ENCODE data around the gene DNAAF9. TPM values are rescaled to one million over a fixed set of nuclear protein-coding genes. Genes with fewer than 3 reads are reported as not detected.

The DNAAF9 gene
- total and polyA plus RNA-seq, 2 donors (not counting 1 experiment from before 2014, with no cell fraction given): 2.6 to 7.7 TPM

DNA sequence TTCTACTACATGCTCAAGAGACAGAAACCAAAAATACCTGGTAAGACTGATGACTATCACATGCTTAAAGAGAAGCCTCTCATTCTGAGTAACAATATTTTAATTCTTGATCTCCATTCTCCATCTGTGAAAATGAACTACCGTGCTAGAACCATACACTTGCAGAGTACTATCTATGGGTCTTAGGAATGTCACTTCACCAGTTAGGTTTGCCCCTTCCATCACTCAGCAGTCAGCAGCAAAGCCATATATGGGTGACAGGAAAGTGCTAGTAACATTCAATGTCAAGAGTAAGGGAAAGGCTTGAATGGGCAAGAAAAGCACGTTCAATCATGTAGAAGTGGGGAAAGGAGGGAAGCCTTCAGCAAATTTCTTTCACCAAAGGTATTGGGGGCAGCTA, 2.3 kb downstream of the DNAAF9 start:
- intact Hi-C loops (cut with micrococcal nuclease): no loop called here
- Histone ChIP-seq H3K36me3 (replicated peaks in 1 of 2; ENCODE audit: control extremely low read depth in 1 of 2, control insufficient read depth in 1 of 2, extremely low read depth in 1 of 2, insufficient read depth in 2 of 2, low read length in 1 of 2) (no peaks in the 10 kb centered on the region), H3K4me2 (replicated peaks; ENCODE audit: low read depth, low read length, poor library complexity, severe bottlenecking) (no peak overlapping the region), H3K4me1 (ENCODE audit: control insufficient read depth in 2 of 2, insufficient read depth in 2 of 2, low read length in 2 of 2) (peaks cover 13 to 19% of the 10 kb centered on the region in 2 donors), H3K27ac (ENCODE audit: low read length in 2 of 2) (no peak overlapping the region), H4K20me1 (ENCODE audit: control insufficient read depth, insufficient read depth, low read length, poor library complexity, severe bottlenecking) (no peaks in the 10 kb centered on the region), H3K79me2 (ENCODE audit: control insufficient read depth, insufficient read depth, low read length) (no peaks in the 10 kb centered on the region), H3K27me3 (replicated peaks in 1 of 4; ENCODE audit: control extremely low read depth in 1 of 4, control insufficient read depth in 3 of 4, insufficient read depth in 4 of 4, low read length in 3 of 4) (no peaks in the 10 kb centered on the region), H3K4me3 (ENCODE audit: control extremely low read depth in 1 of 5, extremely low read depth in 1 of 5, insufficient read depth in 1 of 5, low read depth in 2 of 5, low read length in 4 of 5) (no peak overlapping the region), H3K9me3 (ENCODE audit: control extremely low read depth in 1 of 3, control insufficient read depth in 2 of 3, insufficient read depth in 1 of 3, low read length in 2 of 3) (no peaks in the 10 kb centered on the region), H3K9ac (ENCODE audit: low read length) (no peak overlapping the region), H2AFZ (ENCODE audit: insufficient read depth, low read depth, low read length, poor library complexity, severe bottlenecking) (no peak overlapping the region)
- TF ChIP-seq, protein P1, sequence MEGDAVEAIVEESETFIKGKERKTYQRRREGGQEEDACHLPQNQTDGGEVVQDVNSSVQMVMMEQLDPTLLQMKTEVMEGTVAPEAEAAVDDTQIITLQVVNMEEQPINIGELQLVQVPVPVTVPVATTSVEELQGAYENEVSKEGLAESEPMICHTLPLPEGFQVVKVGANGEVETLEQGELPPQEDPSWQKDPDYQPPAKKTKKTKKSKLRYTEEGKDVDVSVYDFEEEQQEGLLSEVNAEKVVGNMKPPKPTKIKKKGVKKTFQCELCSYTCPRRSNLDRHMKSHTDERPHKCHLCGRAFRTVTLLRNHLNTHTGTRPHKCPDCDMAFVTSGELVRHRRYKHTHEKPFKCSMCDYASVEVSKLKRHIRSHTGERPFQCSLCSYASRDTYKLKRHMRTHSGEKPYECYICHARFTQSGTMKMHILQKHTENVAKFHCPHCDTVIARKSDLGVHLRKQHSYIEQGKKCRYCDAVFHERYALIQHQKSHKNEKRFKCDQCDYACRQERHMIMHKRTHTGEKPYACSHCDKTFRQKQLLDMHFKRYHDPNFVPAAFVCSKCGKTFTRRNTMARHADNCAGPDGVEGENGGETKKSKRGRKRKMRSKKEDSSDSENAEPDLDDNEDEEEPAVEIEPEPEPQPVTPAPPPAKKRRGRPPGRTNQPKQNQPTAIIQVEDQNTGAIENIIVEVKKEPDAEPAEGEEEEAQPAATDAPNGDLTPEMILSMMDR (IDR thresholded peaks at IDR 0.05): no peak
- no peak for TF ChIP-seq EZH2 (IDR thresholded peaks at IDR 0.05; ENCODE audit: borderline replicate concordance, insufficient read depth, low read depth, low read length, poor library complexity, severe bottlenecking)
- DNase-seq (no peak), ATAC-seq (ENCODE audit: low read depth) (no peak)
- ChIA-PET POLR2A (no interaction called here), CTCF (no interaction called here)
- WGBS (ENCODE audit: insufficient coverage): no CpG with 5 or more reads among the region's 2 CpGs
- Mint-ChIP-seq H3K4me3 (no peak overlapping the region), H3K27me3 (no peaks in the 10 kb centered on the region), H3K9me3 (ENCODE audit: insufficient read depth) (no peaks in the 10 kb centered on the region), H3K4me1 (peaks cover 28% of the 10 kb centered on the region), H3K27ac (no peak overlapping the region)

DNA sequence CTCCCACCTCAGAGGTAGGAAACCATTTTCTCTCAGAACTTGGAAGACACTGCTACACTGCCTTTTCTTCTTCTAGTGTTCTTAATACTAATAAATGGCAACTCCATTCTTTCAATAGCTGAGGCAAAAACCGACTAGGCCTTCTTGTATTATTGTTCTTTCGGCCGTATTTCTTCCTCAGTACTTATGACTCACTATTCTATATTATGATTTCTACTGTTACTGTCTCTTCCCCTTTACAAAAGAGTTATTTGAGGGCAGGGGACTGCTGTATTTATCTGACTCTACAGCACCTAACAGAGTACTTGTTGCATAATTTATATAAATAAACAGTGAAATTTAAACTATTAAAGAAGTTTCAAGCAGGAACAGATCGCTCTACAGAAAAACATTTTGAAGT, 3.1 kb downstream of the DNAAF9 start:
- no peaks in the 10 kb centered on the region for H3K9me3 Mint-ChIP-seq (ENCODE audit: insufficient read depth)
- no peak overlapping the region for H3K4me2 ChIP-seq (replicated peaks; ENCODE audit: low read depth, low read length, poor library complexity, severe bottlenecking)
- CTCF ChIA-PET: no interaction called here

More for the DNA sequence above, 3.1 kb downstream of the DNAAF9 start:
- POLR2A ChIA-PET: no interaction called here
- H3K27ac Mint-ChIP-seq: no peak overlapping the region
- no CpG with 5 or more reads among the region's 4 CpGs for WGBS (ENCODE audit: insufficient coverage)
- intact Hi-C loops (cut with micrococcal nuclease): no loop called here
- no peaks in the 10 kb centered on the region for H3K27me3 Mint-ChIP-seq
- H3K27me3 ChIP-seq (replicated peaks in 1 of 4; ENCODE audit: control extremely low read depth in 1 of 4, control insufficient read depth in 3 of 4, insufficient read depth in 4 of 4, low read length in 3 of 4): no peaks in the 10 kb centered on the region
- H3K9ac ChIP-seq (ENCODE audit: low read length): no peak overlapping the region
- no peak overlapping the region for H3K27ac ChIP-seq (ENCODE audit: low read length in 2 of 2)
- no peak for TF ChIP-seq EZH2 (IDR thresholded peaks at IDR 0.05; ENCODE audit: borderline replicate concordance, insufficient read depth, low read depth, low read length, poor library complexity, severe bottlenecking)
- TF ChIP-seq, protein P1 (IDR thresholded peaks at IDR 0.05): no peak
- H3K4me1 ChIP-seq (ENCODE audit: control insufficient read depth in 2 of 2, insufficient read depth in 2 of 2, low read length in 2 of 2): peaks cover 13 to 19% of the 10 kb centered on the region in 2 donors
- H3K4me3 Mint-ChIP-seq: no peak overlapping the region
- H3K9me3 ChIP-seq (ENCODE audit: control extremely low read depth in 1 of 3, control insufficient read depth in 2 of 3, insufficient read depth in 1 of 3, low read length in 2 of 3): no peaks in the 10 kb centered on the region
- H3K4me1 Mint-ChIP-seq: peaks cover 28% of the 10 kb centered on the region
- no peaks in the 10 kb centered on the region for H3K36me3 ChIP-seq (replicated peaks in 1 of 2; ENCODE audit: control extremely low read depth in 1 of 2, control insufficient read depth in 1 of 2, extremely low read depth in 1 of 2, insufficient read depth in 2 of 2, low read length in 1 of 2)
- no peaks in the 10 kb centered on the region for H4K20me1 ChIP-seq (ENCODE audit: control insufficient read depth, insufficient read depth, low read length, poor library complexity, severe bottlenecking)
- H2AFZ ChIP-seq (ENCODE audit: insufficient read depth, low read depth, low read length, poor library complexity, severe bottlenecking): no peak overlapping the region
- H3K4me3 ChIP-seq (ENCODE audit: control extremely low read depth in 1 of 5, extremely low read depth in 1 of 5, insufficient read depth in 1 of 5, low read depth in 2 of 5, low read length in 4 of 5): no peak overlapping the region
- DNase-seq (no peak), ATAC-seq (ENCODE audit: low read depth) (no peak)
- H3K79me2 ChIP-seq (ENCODE audit: control insufficient read depth, insufficient read depth, low read length): no peaks in the 10 kb centered on the region

All from B cell (primary cell).